Measurements from ENCODE around the gene MICU1. TPM values are rescaled to one million over a fixed set of nuclear protein-coding genes. Genes with fewer than 3 reads are reported as not detected.
"Not testable (repeated sequence)": the region's sequence is repeated elsewhere in the genome, so short reads cannot be mapped to it uniquely, and the experiment has no call there.

The MICU1 gene
- total and polyA plus RNA-seq, 2 donors = 21.2 to 25.9 TPM

GRCh38 chr10:72442969-72443368 is 182.9 kb downstream of the MICU1 start:
- not testable (repeated sequence) for H3K36me3 ChIP-seq (ENCODE audit: control insufficient read depth in 2 of 2, insufficient read depth in 2 of 2, low read length in 1 of 2); H3K27me3 ChIP-seq (ENCODE audit: control insufficient read depth in 2 of 2, insufficient read depth in 1 of 2, low read length in 1 of 2); H3K9me3 ChIP-seq (ENCODE audit: control insufficient read depth in 2 of 2, insufficient read depth in 1 of 2, low read length in 1 of 2); H3K4me3 ChIP-seq (ENCODE audit: low read length in 2 of 2); DNase-seq (ENCODE audit: low read depth in 6 of 9, low spot score in 9 of 9); H3K4me1 ChIP-seq (ENCODE audit: control insufficient read depth in 2 of 2, insufficient read depth in 2 of 2, low read length in 2 of 2); H3K27ac ChIP-seq (ENCODE audit: low read depth in 1 of 2, low read length in 1 of 2)
- WGBS = 99% methylated on average over 2 of the region's 3 CpGs

GRCh38 chr10:72435570-72435969 is 190.3 kb downstream of the MICU1 start:
- 98% methylated on average over 12 of the region's 12 CpGs for WGBS
- no peak for DNase-seq (ENCODE audit: low read depth in 6 of 9, low spot score in 9 of 9)

GRCh38 chr10:72430936-72431335 is 194.9 kb downstream of the MICU1 start:
- not testable (repeated sequence) for H3K9me3 ChIP-seq (ENCODE audit: control insufficient read depth in 2 of 2, insufficient read depth in 1 of 2, low read length in 1 of 2); DNase-seq (ENCODE audit: low read depth in 6 of 9, low spot score in 9 of 9); H3K27ac ChIP-seq (ENCODE audit: low read depth in 1 of 2, low read length in 1 of 2); H3K27me3 ChIP-seq (ENCODE audit: control insufficient read depth in 2 of 2, insufficient read depth in 1 of 2, low read length in 1 of 2); H3K4me1 ChIP-seq (ENCODE audit: control insufficient read depth in 2 of 2, insufficient read depth in 2 of 2, low read length in 2 of 2); H3K36me3 ChIP-seq (ENCODE audit: control insufficient read depth in 2 of 2, insufficient read depth in 2 of 2, low read length in 1 of 2); H3K4me3 ChIP-seq (ENCODE audit: low read length in 2 of 2)
- 98% methylated on average over 4 of the region's 4 CpGs for WGBS

More at GRCh38 chr10:72435570-72435969, 190.3 kb downstream of the MICU1 start:
- H3K4me3 ChIP-seq (ENCODE audit: low read length in 2 of 2) = no peak overlapping the region
- no peaks in the 10 kb centered on the region for H3K27me3 ChIP-seq (ENCODE audit: control insufficient read depth in 2 of 2, insufficient read depth in 1 of 2, low read length in 1 of 2)
- no peak overlapping the region for H3K27ac ChIP-seq (ENCODE audit: low read depth in 1 of 2, low read length in 1 of 2)
- no peaks in the 10 kb centered on the region for H3K4me1 ChIP-seq (ENCODE audit: control insufficient read depth in 2 of 2, insufficient read depth in 2 of 2, low read length in 2 of 2)
- no peaks in the 10 kb centered on the region for H3K9me3 ChIP-seq (ENCODE audit: control insufficient read depth in 2 of 2, insufficient read depth in 1 of 2, low read length in 1 of 2)
- H3K36me3 ChIP-seq (ENCODE audit: control insufficient read depth in 2 of 2, insufficient read depth in 2 of 2, low read length in 1 of 2) = no peaks in the 10 kb centered on the region

- Histone ChIP-seq H3K27me3 (ENCODE audit: control insufficient read depth in 2 of 2, insufficient read depth in 1 of 2, low read length in 1 of 2) (no peaks in the 10 kb centered on the region), H3K4me1 (ENCODE audit: control insufficient read depth in 2 of 2, insufficient read depth in 2 of 2, low read length in 2 of 2) (no peaks in the 10 kb centered on the region), H3K4me3 (ENCODE audit: low read length in 2 of 2) (no peak overlapping the region), H3K27ac (ENCODE audit: low read depth in 1 of 2, low read length in 1 of 2) (no peak overlapping the region), H3K36me3 (ENCODE audit: control insufficient read depth in 2 of 2, insufficient read depth in 2 of 2, low read length in 1 of 2) (no peaks in the 10 kb centered on the region), H3K9me3 (ENCODE audit: control insufficient read depth in 2 of 2, insufficient read depth in 1 of 2, low read length in 1 of 2) (no peaks in the 10 kb centered on the region)
- WGBS = 99% methylated on average over 1 of the region's 1 CpG
- DNase-seq (ENCODE audit: low read depth in 6 of 9, low spot score in 9 of 9) = no peak
Measured at GRCh38 chr10:72429931-72430330, 195.9 kb downstream of the MICU1 start.

- no peaks in the 10 kb centered on the region for H3K9me3 ChIP-seq (ENCODE audit: control insufficient read depth in 2 of 2, insufficient read depth in 1 of 2, low read length in 1 of 2)
- no peak overlapping the region for H3K4me3 ChIP-seq (ENCODE audit: low read length in 2 of 2)
- H3K36me3 ChIP-seq (ENCODE audit: control insufficient read depth in 2 of 2, insufficient read depth in 2 of 2, low read length in 1 of 2) = peaks cover 5 to 6% of the 10 kb centered on the region in 2 donors
- DNase-seq (ENCODE audit: low read depth in 6 of 9, low spot score in 9 of 9) = no peak
- H3K27ac ChIP-seq (ENCODE audit: low read depth in 1 of 2, low read length in 1 of 2) = no peak overlapping the region
- H3K27me3 ChIP-seq (ENCODE audit: control insufficient read depth in 2 of 2, insufficient read depth in 1 of 2, low read length in 1 of 2) = no peaks in the 10 kb centered on the region
- 97% methylated on average over 5 of the region's 5 CpGs for WGBS
- no peaks in the 10 kb centered on the region for H3K4me1 ChIP-seq (ENCODE audit: control insufficient read depth in 2 of 2, insufficient read depth in 2 of 2, low read length in 2 of 2)
Measured at GRCh38 chr10:72426986-72427385, 198.9 kb downstream of the MICU1 start.

- Histone ChIP-seq H3K27me3 (ENCODE audit: control insufficient read depth in 2 of 2, insufficient read depth in 1 of 2, low read length in 1 of 2) (no peaks in the 10 kb centered on the region), H3K36me3 (ENCODE audit: control insufficient read depth in 2 of 2, insufficient read depth in 2 of 2, low read length in 1 of 2) (peaks cover 5 to 11% of the 10 kb centered on the region in 2 donors), H3K9me3 (ENCODE audit: control insufficient read depth in 2 of 2, insufficient read depth in 1 of 2, low read length in 1 of 2) (no peaks in the 10 kb centered on the region), H3K4me3 (ENCODE audit: low read length in 2 of 2) (no peak overlapping the region), H3K4me1 (ENCODE audit: control insufficient read depth in 2 of 2, insufficient read depth in 2 of 2, low read length in 2 of 2) (no peaks in the 10 kb centered on the region), H3K27ac (ENCODE audit: low read depth in 1 of 2, low read length in 1 of 2) (no peak overlapping the region)
- DNase-seq (ENCODE audit: low read depth in 6 of 9, low spot score in 9 of 9) = no peak
- WGBS = 97% methylated on average over 3 of the region's 3 CpGs
Measured at GRCh38 chr10:72425133-72425532, 200.7 kb downstream of the MICU1 start.

GRCh38 chr10:72424561-72424960 is 201.3 kb downstream of the MICU1 start:
- WGBS = 95% methylated on average over 1 of the region's 1 CpG
- Histone ChIP-seq H3K4me1 (ENCODE audit: control insufficient read depth in 2 of 2, insufficient read depth in 2 of 2, low read length in 2 of 2) (peaks cover 0 to under 1% of the 10 kb centered on the region in 2 donors), H3K27ac (ENCODE audit: low read depth in 1 of 2, low read length in 1 of 2) (no peak overlapping the region), H3K27me3 (ENCODE audit: control insufficient read depth in 2 of 2, insufficient read depth in 1 of 2, low read length in 1 of 2) (no peaks in the 10 kb centered on the region), H3K36me3 (ENCODE audit: control insufficient read depth in 2 of 2, insufficient read depth in 2 of 2, low read length in 1 of 2) (peaks cover 5 to 11% of the 10 kb centered on the region in 2 donors), H3K9me3 (ENCODE audit: control insufficient read depth in 2 of 2, insufficient read depth in 1 of 2, low read length in 1 of 2) (no peaks in the 10 kb centered on the region), H3K4me3 (ENCODE audit: low read length in 2 of 2) (no peak overlapping the region)
- no peak for DNase-seq (ENCODE audit: low read depth in 6 of 9, low spot score in 9 of 9)

GRCh38 chr10:72423426-72423825 is 202.5 kb downstream of the MICU1 start:
- Histone ChIP-seq H3K4me1 (ENCODE audit: control insufficient read depth in 2 of 2, insufficient read depth in 2 of 2, low read length in 2 of 2) (peaks cover 2 to 3% of the 10 kb centered on the region in 2 donors), H3K27me3 (ENCODE audit: control insufficient read depth in 2 of 2, insufficient read depth in 1 of 2, low read length in 1 of 2) (no peaks in the 10 kb centered on the region), H3K9me3 (ENCODE audit: control insufficient read depth in 2 of 2, insufficient read depth in 1 of 2, low read length in 1 of 2) (no peaks in the 10 kb centered on the region), H3K4me3 (ENCODE audit: low read length in 2 of 2) (no peak overlapping the region), H3K27ac (ENCODE audit: low read depth in 1 of 2, low read length in 1 of 2) (no peak overlapping the region), H3K36me3 (ENCODE audit: control insufficient read depth in 2 of 2, insufficient read depth in 2 of 2, low read length in 1 of 2) (peaks cover 5 to 11% of the 10 kb centered on the region in 2 donors)
- 98% methylated on average over 3 of the region's 3 CpGs for WGBS
- DNase-seq (ENCODE audit: low read depth in 6 of 9, low spot score in 9 of 9) = no peak

GRCh38 chr10:72421885-72422540 is 203.9 kb downstream of the MICU1 start:
- Histone ChIP-seq H3K4me1 (ENCODE audit: control insufficient read depth in 2 of 2, insufficient read depth in 2 of 2, low read length in 2 of 2) (peaks cover 2 to 3% of the 10 kb centered on the region in 2 donors), H3K4me3 (ENCODE audit: low read length in 2 of 2) (no peak overlapping the region), H3K27me3 (ENCODE audit: control insufficient read depth in 2 of 2, insufficient read depth in 1 of 2, low read length in 1 of 2) (no peaks in the 10 kb centered on the region), H3K36me3 (ENCODE audit: control insufficient read depth in 2 of 2, insufficient read depth in 2 of 2, low read length in 1 of 2) (peaks cover 5 to 11% of the 10 kb centered on the region in 2 donors), H3K27ac (ENCODE audit: low read depth in 1 of 2, low read length in 1 of 2) (no peak overlapping the region), H3K9me3 (ENCODE audit: control insufficient read depth in 2 of 2, insufficient read depth in 1 of 2, low read length in 1 of 2) (no peaks in the 10 kb centered on the region)
- WGBS = 100% methylated on average over 1 of the region's 1 CpG
- no peak for DNase-seq (ENCODE audit: low read depth in 6 of 9, low spot score in 9 of 9)
